ENCODE measurements around the gene MRPL24. TPM values are rescaled to one million over a fixed set of nuclear protein-coding genes. Genes with fewer than 3 reads are reported as not detected.

MRPL24 gene
- total and polyA plus RNA-seq, 2 of the 13 experiments (the other 11 are each of a cell fraction or from before 2014, with no cell fraction given), result 38.1 to 42.9 TPM

GRCh38 chr1:156751757-156752481, 11.0 kb upstream of the MRPL24 start (continued):
- TF ChIP-seq ZUFSP (CRISPR knock-in tag; IDR thresholded peaks at IDR 0.05; ENCODE audit: borderline replicate concordance), result no peak
- peak; percentile 37; the same call in 1 of the 2 replicates for TF ChIP-seq ZNF768 (CRISPR knock-in tag; IDR thresholded peaks at IDR 0.05)
- TF ChIP-seq TBX3 (IDR thresholded peaks at IDR 0.05; ENCODE audit: borderline replicate concordance), result no peak
- peak; percentile 64 for TF ChIP-seq ZNF83 (CRISPR knock-in tag; IDR thresholded peaks at IDR 0.05; ENCODE audit: borderline replicate concordance)
- no peak for TF ChIP-seq ZBTB26 (CRISPR knock-in tag; IDR thresholded peaks at IDR 0.05; ENCODE audit: borderline replicate concordance)
- no peak for TF ChIP-seq TCF7L2 (IDR thresholded peaks at IDR 0.05; ENCODE audit: low read depth, low read length)
- no peak for TF ChIP-seq NFAT5 (CRISPR knock-in tag; IDR thresholded peaks at IDR 0.05)
- no peak for TF ChIP-seq U2AF2 (IDR thresholded peaks at IDR 0.05; ENCODE audit: low read depth, low read length)
- TF ChIP-seq XRCC5 (optimal IDR thresholded peaks at IDR 0.05; ENCODE audit: low read length), result peak; percentile 90
- no peak; the same call in 1 of the 2 replicates for TF ChIP-seq ZXDC (CRISPR knock-in tag; IDR thresholded peaks at IDR 0.05)
- no peak for TF ChIP-seq ZNF10 (CRISPR knock-in tag; IDR thresholded peaks at IDR 0.05; ENCODE audit: borderline replicate concordance, low read depth)
- TF ChIP-seq ZNF512 (CRISPR knock-in tag; IDR thresholded peaks at IDR 0.05), result no peak
- no peak for TF ChIP-seq ZNF180 (CRISPR knock-in tag; IDR thresholded peaks at IDR 0.05; ENCODE audit: borderline replicate concordance, low read depth)

Measured in HepG2 (cell line).